GM18909 (cell line): ENCODE data around the gene ADRA2B.
"Not testable (repeated sequence)": the region's sequence is repeated elsewhere in the genome, so short reads cannot be mapped to it uniquely, and the experiment has no call there.

Source experiments
- ATAC-seq: cut with Tn5 transposase; IDR thresholded peaks from one replicate; pipeline ENCODE4 v1.9.1; 2021; ENCODE audit warnings: mild to moderate bottlenecking; ENCODE audit not compliant: unreplicated experiment, poor library complexity

The ADRA2B gene

DNA sequence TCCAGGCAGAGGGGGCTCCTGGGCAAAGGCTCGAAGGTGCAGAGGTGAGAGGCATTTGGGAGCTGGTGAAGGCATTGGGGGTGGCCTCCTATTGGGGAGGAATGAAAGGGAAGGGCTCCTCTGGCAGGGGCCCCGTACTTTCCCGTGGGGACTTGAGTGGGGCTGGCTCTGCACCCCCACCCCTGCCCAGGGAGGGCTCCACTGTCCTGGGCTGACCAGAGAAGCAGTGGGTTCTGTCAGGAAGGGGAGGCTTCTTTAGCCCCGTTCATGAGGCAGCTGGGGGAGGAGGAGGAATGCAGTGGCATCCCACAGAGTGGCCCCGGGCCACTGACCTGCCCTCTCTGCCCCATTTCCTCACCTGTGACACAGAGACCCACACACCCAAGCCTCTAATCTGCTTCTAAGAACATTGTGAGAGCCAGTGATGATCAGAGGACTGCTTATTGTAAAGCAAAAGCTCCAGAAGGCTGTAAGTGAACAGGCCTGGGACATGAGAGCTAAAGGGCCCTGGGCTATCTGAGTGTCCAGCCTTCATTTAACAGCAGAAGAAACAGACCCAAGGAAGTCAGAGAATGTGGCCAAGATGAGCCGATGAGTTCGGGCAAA is 43.1 kb downstream of the ADRA2B start:
- no peak for ATAC-seq

DNA sequence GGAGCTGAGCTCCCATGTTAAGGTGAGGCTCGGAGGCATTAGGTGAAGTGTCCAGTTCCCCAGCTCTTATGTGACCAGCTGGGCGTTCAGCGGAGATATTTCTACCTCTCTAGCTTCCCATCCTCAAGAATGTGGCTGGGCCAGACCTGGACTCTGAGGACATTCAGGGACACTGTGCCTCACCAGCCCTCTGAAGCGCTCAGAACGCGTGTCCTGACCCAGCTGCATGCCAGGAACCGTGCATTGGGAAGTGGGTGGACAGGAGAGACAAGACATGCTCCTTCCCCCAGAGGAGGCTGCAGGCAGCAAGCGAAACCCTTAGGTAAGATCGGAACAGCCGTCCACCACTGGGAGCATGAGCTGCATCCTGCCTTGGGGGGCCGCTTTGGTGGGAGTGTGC is 43.6 kb downstream of the ADRA2B start:
- ATAC-seq, result no peak

DNA sequence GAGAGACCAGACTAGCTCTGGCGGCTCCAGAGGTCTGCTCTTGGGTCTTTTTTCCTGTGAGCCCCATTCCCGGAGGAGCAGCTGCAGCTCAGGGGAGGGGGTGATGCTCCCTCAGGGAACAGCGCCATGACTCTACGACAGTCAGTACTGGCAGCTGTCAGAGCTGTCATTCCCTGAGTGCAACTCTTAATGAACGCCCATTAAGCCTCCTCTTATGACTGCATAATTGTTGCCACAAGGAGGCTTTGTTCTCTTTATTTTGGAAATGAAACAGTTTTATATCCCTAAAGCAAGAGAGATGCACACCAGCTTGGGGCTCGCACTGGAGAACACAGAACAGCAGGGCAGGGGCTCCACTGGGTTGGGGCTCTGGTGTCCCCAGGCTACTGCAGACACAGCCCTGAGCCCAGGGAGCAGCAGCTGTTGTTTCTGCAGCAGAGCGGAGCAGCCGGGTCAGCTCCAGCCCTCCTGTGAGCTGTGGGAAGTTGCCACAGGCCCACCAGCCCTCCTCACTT is 44.3 kb downstream of the ADRA2B start:
- ATAC-seq, result not testable (repeated sequence)

DNA sequence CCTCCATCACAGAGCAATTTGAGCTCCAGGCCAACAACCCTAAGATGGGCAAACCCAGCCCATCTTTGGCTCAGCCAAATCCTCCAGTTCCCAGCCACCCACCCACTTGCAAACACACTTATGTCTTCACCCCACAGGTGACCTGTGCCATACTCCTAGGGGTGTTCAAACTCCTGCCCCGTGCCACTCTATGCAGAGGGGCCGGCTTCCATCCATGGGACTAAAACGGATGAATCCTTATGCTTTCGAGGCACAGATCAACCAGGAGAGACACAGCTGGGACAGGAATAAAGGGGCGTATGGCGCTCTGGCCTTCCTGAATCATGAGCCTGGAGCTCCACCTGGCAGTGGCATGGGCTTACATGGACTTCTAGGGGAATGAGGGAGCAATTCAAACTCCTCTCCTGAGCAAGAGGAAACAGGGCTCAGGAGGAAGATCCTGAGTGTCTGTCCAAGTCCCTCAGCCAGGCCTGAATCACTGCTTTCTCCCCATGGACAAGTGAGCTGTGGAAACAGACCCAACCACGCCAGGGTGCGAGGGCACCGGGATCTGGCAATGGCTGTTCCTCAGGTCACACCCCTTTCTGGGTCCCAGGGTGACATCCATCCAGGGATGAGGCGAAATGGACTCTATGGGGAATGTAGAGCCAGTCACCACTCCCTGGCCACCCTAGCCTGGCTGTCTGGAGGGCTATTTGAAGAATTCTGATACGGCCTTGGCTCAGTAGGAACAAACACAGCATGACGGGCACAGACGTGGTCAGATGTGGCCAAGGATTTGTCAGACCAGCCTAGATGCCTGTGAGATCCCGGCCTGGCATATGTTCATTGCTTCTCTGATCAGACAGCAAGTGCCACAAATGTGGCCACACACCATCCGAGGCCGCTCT is 45.0 kb downstream of the ADRA2B start:
- ATAC-seq, result not testable (repeated sequence)

DNA sequence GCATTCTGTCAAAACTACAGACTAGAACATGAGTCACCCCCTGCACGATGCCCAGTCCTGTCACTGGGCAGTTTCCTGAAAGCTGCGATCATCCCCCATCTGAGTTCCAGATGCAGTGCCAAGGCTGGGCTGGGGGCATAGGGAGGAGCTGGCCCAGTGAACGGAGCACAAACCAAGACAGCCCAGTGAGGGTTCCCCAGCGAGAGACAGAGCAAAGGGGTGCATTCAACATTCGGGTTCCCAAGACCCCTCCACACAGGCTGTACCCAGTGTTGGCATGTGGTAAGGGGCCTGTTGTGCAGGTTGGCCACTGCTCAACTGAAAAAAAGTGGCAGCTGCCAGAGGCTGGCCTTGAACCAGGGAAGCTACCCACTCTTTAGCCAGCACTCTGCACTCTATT is 46.0 kb downstream of the ADRA2B start:
- not testable (repeated sequence) for ATAC-seq

DNA sequence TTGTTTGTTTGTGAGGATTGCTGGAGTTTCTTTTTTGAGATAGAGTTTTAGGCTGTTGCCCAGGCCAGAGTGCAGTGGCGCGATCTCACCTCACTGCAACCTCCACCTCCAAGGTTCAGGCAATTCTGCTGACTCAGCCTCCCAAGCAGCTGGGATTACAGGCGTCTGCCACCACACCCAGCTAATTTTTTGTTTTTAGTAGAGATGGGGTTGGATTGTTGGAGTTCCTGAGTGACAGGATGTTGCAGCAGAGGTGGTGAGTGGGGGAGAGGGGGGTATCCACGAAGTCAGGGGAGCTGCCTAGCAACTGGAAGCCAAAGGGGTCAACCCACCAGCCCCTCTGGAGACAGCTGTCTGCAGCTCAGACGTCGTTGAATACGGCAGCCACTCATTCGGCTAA is 46.5 kb downstream of the ADRA2B start:
- not testable (repeated sequence) for ATAC-seq

DNA sequence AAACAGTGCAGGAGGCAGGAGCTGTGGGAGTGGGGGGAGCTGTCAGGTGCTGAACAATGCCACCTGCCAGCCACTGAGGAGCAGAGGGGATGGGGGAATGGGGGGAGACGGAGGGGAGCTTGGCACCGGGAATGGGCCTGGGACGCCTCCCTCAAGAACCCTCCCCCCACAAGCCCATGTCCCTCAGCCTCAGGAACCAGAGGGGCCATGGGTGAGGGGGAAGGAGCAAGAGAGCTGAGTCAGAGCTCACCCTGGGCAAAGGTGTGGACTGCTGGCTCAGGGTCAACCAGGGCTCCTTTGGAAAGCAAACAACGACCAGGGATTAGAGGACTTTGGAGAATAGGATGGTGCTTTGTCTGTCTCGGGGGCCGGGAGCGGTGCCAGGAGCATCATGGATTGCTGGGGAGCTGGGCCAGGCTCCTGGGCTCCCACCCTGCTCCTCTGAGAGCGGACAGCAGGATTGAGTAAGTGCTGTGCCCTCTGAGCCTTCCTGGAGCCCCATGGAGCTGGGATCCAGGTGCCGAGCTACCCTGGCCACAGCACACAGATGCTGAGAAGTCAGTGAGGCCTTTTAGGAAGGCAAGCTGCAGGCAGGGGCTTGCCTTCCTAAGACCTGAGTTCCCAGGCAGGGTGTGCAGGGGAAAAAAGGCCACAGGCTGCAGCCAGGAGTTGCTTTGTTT is 48.3 kb downstream of the ADRA2B start:
- not testable (repeated sequence) for ATAC-seq

DNA sequence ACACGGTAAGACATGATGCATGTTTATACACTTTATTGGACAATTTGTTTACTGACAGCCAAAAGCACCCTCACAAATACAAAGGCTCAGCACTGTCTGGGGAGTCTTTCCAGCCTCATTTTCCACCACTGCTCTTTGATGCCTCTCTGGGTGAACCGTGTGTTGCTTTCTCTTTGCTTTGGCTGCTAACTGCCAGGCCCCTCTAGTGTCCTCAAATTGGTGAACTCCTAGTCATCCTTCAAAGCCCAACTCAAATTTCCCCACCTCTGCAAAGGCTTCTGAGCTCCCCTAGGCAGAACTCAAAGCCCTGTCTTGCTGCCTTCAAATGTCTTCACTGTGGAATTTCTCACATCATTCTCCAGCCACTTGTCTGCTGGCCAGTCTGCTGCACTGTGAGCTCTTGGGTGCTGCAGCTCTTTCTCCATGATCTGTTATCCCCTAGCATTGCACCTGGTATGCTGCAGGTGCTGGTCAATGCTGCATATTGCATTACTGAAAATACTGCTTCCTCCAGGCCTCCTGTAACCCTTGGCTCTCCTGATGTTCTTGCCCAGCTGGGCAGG is 49.2 kb downstream of the ADRA2B start:
- not testable (repeated sequence) for ATAC-seq

DNA sequence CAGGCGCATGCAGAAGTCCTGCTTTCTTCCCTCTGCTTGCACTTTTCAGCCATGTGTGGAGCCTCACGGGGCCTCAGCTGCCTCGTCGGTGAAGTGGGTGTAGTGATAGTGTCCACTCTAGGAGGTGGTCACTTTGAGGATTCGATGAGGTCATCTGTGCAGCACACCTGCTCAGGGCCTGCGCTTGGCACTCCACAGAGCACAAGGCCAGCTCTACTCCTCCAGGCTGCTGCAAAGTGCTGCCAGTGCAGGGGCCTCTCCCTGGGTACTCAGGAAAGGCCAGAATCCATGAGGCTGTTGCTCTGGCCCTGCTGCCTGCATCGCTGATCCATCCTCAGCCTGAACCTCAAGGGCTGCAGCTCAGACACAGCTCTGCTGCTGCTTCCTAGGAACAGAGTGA is 49.9 kb downstream of the ADRA2B start:
- not testable (repeated sequence) for ATAC-seq

DNA sequence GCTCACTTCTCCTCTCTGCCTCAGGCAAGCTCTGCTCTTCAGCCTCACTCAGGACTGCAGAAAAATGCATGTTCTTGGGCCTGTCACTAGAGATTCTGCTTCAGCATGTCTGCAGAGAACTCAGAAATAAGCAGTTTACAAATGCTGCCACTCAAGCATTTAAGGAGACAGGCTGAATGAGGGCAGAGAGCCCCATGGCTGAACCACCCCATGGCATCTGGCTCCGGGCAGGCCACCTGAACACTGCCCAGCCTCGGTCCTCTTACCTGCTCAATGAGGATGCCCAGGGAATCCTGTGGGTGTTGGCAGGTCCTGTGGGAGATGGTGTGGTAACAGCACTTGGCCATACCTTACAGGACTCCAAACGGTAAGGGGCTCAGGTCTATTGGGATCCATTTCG is 50.4 kb downstream of the ADRA2B start:
- ATAC-seq, result not testable (repeated sequence)

DNA sequence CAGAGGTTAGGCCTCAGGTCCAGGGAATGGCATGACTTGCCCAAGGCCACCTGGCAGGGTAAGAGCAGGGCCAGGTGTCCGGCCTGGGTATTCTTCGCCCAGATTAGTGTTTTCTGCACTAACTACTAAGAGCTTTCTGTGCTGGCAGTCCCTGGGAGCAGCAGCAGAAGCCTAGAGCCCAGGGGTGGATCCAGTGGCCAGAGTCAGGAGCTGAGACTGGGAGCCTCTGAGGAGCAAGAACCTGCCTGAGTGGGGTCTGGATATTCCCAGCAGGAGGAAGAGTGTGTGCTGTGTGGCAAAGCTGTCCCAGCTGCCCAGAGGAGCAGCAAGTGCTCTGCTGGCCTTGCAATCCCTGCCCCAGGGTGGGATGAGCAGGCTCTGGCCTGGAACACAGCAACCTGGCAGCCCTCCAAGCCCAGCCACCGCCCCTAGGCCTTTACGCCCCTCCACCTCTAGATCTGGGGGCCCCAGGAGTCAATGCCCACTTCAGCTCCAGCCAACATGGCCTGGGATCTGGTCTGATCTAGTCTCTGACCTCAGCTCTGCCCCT is 50.9 kb downstream of the ADRA2B start:
- ATAC-seq, result no peak

DNA sequence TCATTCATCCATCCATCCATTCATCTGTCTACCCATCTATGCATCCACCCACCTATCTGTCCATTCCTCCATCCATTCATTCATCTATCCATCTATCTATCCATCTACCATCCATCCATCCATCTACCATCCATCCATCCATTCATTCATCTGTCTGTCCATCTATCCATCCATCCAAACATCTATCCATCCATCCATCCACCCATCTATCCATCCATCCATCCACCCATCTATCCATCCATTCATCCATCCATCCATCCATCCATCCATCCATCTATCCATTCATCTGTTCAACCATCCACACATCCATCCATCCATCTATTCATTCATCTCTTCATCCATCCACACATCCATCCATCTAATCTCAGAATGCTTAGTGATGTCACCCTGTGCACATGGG is 51.6 kb downstream of the ADRA2B start:
- ATAC-seq, result not testable (repeated sequence)

DNA sequence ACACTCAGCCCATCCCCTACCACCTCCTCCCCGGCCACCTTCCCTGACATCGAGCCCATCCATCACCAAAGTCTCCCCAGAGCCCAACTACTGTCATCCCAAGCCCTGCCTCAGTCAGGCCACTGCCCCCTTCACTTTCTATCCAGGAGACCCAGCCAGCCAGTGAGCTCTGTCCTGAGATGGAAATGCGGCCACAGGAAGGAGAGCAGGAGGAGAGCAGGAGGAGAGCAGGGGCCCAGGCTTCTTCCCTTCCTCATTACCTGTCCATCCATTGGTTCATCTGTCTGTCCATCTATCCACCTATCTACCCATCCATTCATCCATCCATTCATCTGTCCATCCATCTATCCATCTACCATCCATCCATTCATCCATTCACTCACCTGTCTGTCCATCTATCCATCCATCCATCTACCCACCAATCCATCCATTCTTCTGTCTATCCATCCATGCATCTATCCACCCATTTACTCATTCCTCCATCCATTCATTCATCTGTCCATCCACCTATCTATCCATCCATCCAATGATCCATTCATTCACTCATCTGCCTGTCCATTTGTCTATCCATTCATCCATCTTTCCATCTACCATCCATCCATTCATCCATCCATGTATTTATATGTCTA is 52.2 kb downstream of the ADRA2B start:
- not testable (repeated sequence) for ATAC-seq

DNA sequence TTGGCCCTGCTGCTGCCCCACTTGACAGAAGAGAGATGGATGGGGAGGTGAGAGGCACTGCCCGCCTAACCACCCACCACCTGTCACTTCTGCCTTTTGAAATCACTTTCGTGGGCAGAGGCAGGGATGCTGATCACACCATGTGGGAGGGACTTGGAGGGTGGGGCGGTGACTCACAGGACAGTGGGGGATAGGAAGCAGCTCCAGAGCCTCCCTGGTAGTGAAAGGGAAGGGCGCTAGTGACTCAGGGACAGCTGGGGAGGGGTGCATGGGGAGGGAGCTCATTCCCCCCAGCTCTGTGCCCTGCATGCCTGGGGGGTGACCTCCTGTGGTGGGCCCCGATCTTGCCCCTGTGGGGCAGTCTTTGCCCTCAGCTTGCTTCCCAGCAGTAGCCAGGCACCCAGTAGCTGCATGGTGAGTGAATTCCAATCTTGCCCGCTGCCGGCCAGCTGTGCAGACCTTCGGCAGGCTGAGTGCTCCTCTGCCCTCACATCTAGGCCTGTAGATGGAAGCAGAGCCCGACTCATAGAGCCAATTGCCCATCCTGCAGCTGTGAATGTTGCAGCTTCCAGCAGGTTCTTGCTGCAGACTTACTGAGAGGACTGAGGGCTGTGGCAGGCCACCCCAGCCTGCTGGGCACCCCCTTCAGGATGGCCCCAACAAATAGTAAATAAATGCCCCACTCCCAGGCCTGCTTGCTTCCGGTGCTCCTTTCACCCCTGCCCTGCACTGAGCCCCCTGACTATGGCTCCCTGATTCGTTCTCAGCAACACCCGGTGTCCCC is 53.1 kb downstream of the ADRA2B start:
- not testable (repeated sequence) for ATAC-seq
